Nephron (organoid): ENCODE data around the gene ARHGEF28.

Source experiments
- H3K27ac Mint-ChIP-seq, 3 experiments: 2 replicates each; pipeline ENCODE4 v1.8.0; 2020; ENCODE audit warnings: mixed read lengths in 3 of 3, mild to moderate bottlenecking in 2 of 3, moderate library complexity in 1 of 3
- H3K27me3 Mint-ChIP-seq: 2 replicates; pipeline ENCODE4 v1.8.0; 2021; ENCODE audit warnings: low read depth, mild to moderate bottlenecking, moderate library complexity, mixed read lengths
- H3K36me3 Mint-ChIP-seq: 2 replicates; pipeline ENCODE4 v1.8.0; 2020; ENCODE audit warnings: low read depth, mixed read lengths
- H3K4me1 Mint-ChIP-seq: 2 replicates; pipeline ENCODE4 v1.8.0; 2020; ENCODE audit warnings: mixed read lengths
- H3K4me3 Mint-ChIP-seq, 3 experiments: 2 replicates each; pipeline ENCODE4 v1.8.0; 2020; ENCODE audit warnings: mild to moderate bottlenecking in 3 of 3, mixed read lengths in 3 of 3, moderate library complexity in 2 of 3
- H3K9me3 Mint-ChIP-seq: 2 replicates; pipeline ENCODE4 v1.8.0; 2020; ENCODE audit warnings: mixed read lengths
- TF ChIP-seq, protein P1 (sequence below), 3 experiments: fragments of 200-600 bp; sonication (generic); IDR thresholded peaks; one replicate each; pipeline ENCODE4 v1.5.0; 2021; ENCODE audit warnings: antibody characterized with exemption in 3 of 3; ENCODE audit not compliant: unreplicated experiment in 3 of 3

The ARHGEF28 gene

DNA sequence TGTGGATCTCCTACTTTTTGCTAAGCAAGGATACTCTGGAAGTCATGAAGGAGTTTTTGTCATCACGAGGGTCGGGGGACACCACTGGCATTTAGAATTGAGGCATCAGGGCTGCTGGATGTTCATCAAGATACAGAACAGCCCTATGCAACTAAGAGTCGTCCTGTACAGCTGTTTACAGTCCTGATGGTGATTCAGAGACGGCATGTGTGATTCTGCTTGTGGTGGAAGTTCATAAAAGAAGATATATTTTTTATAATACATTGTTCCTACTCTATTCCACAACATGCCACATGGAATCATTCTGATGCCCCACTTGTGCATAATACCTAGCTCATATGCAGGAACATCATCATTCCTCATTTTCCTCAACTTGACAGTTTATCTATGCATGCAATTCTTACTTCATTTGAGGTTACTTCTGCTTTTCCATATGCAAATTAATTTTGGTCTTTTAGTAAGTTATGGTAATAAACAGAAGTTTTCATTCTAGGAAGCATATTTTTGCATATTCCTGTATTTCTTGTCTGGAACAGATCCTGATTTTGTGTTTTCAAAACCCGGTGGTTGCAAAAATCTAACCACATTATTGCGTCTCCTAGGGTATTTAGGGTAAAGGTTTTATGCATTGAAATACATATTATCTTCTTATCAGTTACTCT, 155.2 kb downstream of the ARHGEF28 start:
- H3K4me1 Mint-ChIP-seq = no peaks in the 10 kb centered on the region

DNA sequence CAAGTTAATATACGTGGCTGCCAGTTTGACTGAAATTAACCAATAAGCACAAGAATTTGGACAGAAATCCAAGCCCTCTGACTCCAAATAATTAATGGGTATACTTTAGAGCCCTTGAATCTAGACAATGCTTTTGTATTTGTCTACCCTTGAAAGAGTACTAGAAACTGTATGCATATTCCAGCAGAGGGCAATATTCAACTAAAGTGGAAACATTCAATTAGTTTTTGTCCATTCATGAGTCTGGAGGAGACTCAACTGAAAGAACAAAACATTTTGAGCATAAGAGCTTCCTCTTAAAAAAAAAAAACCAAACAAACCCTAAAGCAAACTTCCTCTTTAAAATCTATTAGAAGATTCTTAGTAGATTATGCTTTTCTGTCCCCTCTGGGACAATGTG, 157.8 kb downstream of the ARHGEF28 start:
- H3K4me3 Mint-ChIP-seq = no peak overlapping the region
- H3K4me1 Mint-ChIP-seq = no peaks in the 10 kb centered on the region
- H3K27me3 Mint-ChIP-seq = peaks cover 4% of the 10 kb centered on the region
- no peaks in the 10 kb centered on the region for H3K36me3 Mint-ChIP-seq
- TF ChIP-seq, protein P1, sequence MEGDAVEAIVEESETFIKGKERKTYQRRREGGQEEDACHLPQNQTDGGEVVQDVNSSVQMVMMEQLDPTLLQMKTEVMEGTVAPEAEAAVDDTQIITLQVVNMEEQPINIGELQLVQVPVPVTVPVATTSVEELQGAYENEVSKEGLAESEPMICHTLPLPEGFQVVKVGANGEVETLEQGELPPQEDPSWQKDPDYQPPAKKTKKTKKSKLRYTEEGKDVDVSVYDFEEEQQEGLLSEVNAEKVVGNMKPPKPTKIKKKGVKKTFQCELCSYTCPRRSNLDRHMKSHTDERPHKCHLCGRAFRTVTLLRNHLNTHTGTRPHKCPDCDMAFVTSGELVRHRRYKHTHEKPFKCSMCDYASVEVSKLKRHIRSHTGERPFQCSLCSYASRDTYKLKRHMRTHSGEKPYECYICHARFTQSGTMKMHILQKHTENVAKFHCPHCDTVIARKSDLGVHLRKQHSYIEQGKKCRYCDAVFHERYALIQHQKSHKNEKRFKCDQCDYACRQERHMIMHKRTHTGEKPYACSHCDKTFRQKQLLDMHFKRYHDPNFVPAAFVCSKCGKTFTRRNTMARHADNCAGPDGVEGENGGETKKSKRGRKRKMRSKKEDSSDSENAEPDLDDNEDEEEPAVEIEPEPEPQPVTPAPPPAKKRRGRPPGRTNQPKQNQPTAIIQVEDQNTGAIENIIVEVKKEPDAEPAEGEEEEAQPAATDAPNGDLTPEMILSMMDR (IDR thresholded peaks at IDR 0.05; ENCODE audit: unreplicated experiment in 3 of 3) = peak; percentile 30 to 48 (median 35)
- H3K27ac Mint-ChIP-seq = no peak overlapping the region
- H3K9me3 Mint-ChIP-seq = no peaks in the 10 kb centered on the region

More for the DNA sequence above, 155.2 kb downstream of the ARHGEF28 start:
- Mint-ChIP-seq H3K27me3 (no peaks in the 10 kb centered on the region), H3K9me3 (no peaks in the 10 kb centered on the region), H3K36me3 (no peaks in the 10 kb centered on the region), H3K27ac (no peak overlapping the region), H3K4me3 (no peak overlapping the region)
- TF ChIP-seq, protein P1 (IDR thresholded peaks at IDR 0.05; ENCODE audit: unreplicated experiment in 3 of 3) = no peak

DNA sequence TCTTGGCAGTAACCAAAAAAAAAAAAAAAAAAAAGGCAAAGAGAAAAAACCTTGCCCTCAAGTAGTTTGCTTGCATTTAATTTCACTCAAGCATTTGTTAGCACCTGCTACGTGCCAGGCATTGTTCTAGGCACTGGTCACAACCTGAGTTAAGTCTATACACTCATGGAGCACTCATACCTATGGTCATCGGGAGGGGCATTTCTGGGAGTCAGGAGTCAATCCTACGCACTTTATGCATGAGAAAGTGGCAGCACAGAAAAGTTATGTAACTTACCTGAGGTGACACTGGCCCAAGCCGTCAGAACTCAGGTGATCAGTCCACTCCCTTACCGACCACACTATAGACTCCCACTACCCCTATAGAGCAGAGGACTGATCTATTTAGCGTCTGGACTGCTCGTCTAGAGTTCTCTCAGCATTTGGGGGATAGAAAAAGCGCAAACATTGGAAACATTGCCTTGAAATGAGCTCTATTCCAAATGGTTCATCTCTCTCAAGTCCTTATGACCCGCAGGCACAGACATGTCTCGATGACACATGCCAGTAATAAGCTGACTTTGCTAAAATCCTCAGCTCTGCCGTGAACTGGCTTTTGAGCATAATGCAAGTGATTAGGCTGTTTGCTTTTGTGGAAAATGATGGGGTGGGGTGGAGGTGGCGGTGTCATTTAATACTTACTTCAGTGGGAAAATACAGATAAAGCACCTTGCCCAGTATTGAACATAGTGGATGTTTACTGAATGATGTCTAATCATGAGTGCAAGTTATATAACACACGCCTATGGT, 160.2 kb downstream of the ARHGEF28 start:
- peaks cover 8% of the 10 kb centered on the region for H3K27me3 Mint-ChIP-seq
- TF ChIP-seq, protein P1 (IDR thresholded peaks at IDR 0.05; ENCODE audit: unreplicated experiment in 3 of 3) = no peak
- H3K27ac Mint-ChIP-seq = no peak overlapping the region
- H3K4me3 Mint-ChIP-seq = no peak overlapping the region
- H3K9me3 Mint-ChIP-seq = no peaks in the 10 kb centered on the region
- no peaks in the 10 kb centered on the region for H3K36me3 Mint-ChIP-seq
- no peaks in the 10 kb centered on the region for H3K4me1 Mint-ChIP-seq

DNA sequence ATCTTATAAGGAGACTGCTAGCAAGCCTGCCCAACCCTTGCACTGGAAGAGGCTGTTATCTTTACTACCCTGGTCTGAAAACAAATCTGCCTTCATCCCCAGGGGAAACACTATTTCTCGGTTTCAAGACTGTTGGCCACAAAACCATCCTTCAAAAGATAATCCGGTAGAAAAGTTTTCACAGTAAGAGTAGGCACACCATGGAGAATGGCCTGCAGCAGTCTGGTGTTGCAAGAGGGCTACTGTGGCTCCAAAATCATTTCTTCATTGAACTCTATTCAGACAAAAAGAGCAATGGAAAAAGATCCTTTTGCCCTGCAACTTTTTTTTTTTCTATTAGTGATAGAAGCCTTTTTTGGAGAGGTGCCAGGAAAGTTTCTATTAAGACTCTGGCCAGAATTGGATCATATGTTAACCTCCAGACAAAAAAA, 163.9 kb downstream of the ARHGEF28 start:
- Mint-ChIP-seq H3K27me3 (peaks cover 8% of the 10 kb centered on the region), H3K4me3 (no peak overlapping the region)

DNA sequence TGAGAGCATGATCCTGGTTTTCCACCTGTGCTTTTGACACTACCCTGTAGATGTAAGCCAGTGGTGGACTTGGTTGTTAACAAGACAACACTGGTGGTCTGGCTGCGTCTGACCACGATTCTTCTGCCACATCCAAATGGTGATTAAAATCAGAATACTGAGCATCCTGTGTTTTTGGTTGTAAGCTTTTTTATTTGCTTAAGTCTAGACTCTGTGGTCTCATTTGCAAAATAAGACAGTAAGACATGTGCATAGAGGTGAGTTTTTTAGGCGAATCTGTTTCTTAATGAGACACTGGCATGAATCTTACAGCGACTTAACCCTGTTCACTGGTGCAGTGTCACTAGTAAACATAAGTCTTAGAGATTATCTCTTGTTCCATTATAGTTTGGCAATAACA, 165.4 kb downstream of the ARHGEF28 start:
- Mint-ChIP-seq H3K4me1 (peaks cover 3% of the 10 kb centered on the region), H3K27me3 (peaks cover 11% of the 10 kb centered on the region), H3K27ac (no peak overlapping the region), H3K9me3 (no peaks in the 10 kb centered on the region), H3K4me3 (no peak overlapping the region), H3K36me3 (no peaks in the 10 kb centered on the region)
- TF ChIP-seq, protein P1 (IDR thresholded peaks at IDR 0.05; ENCODE audit: unreplicated experiment in 3 of 3) = no peak

More for the DNA sequence above, 163.9 kb downstream of the ARHGEF28 start:
- H3K9me3 Mint-ChIP-seq = no peaks in the 10 kb centered on the region
- TF ChIP-seq, protein P1 (IDR thresholded peaks at IDR 0.05; ENCODE audit: unreplicated experiment in 3 of 3) = no peak
- H3K36me3 Mint-ChIP-seq = no peaks in the 10 kb centered on the region
- no peak overlapping the region for H3K27ac Mint-ChIP-seq
- H3K4me1 Mint-ChIP-seq = no peaks in the 10 kb centered on the region
